ENCODE results near the gene GTF3C4. TPM values are rescaled to one million over a fixed set of nuclear protein-coding genes. Genes with fewer than 3 reads are reported as not detected.
A peak's percentile ranks its signal among the peaks of the same experiment; 100 is the strongest.

Gene GTF3C4, protein sequence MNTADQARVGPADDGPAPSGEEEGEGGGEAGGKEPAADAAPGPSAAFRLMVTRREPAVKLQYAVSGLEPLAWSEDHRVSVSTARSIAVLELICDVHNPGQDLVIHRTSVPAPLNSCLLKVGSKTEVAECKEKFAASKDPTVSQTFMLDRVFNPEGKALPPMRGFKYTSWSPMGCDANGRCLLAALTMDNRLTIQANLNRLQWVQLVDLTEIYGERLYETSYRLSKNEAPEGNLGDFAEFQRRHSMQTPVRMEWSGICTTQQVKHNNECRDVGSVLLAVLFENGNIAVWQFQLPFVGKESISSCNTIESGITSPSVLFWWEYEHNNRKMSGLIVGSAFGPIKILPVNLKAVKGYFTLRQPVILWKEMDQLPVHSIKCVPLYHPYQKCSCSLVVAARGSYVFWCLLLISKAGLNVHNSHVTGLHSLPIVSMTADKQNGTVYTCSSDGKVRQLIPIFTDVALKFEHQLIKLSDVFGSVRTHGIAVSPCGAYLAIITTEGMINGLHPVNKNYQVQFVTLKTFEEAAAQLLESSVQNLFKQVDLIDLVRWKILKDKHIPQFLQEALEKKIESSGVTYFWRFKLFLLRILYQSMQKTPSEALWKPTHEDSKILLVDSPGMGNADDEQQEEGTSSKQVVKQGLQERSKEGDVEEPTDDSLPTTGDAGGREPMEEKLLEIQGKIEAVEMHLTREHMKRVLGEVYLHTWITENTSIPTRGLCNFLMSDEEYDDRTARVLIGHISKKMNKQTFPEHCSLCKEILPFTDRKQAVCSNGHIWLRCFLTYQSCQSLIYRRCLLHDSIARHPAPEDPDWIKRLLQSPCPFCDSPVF
- 17.9 and 21.3 TPM in 2 replicates for total RNA-seq

DNA sequence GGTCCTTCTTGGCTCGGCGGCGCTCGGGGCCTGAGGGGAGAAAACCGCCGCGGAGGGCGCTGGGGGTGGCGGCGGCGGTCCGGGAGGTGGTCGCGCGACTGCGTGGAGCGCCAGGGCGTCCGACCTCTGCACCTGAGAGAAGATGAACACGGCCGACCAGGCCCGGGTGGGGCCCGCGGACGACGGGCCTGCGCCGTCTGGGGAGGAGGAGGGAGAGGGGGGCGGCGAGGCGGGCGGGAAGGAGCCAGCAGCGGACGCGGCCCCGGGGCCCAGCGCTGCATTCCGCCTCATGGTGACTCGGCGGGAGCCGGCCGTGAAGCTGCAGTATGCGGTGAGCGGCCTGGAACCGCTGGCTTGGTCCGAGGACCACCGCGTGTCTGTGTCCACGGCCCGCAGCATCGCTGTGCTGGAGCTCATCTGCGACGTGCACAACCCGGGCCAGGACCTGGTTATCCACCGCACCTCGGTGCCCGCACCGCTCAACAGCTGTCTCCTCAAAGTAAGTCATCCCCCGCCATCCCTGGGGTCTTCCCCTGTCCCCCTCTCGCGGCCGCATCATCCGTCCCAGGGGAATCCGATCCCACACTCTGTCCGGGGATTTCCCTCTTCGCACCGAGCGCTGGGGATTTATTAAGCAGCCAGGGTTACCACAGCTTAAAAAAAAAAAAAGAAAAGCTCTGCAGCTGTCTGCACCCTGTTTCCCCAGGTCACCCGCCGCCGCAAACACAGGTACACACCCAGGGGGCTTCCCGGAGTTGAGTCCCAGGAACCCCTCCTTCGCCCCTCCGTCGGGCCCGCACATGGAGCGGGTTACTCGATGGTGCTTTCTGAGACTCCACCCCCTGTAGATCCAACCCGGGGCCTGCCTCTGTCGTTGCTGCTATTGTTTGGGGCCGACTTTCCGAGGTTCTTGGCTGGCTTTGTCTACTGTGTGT lies at the start of gene GTF3C4:
TSS of gene GTF3C4 (plus strand) at position 8 of the 935 bp plus-strand sequence. CDS start at position 143, 135 bp downstream.
- TF ChIP-seq, protein P1, sequence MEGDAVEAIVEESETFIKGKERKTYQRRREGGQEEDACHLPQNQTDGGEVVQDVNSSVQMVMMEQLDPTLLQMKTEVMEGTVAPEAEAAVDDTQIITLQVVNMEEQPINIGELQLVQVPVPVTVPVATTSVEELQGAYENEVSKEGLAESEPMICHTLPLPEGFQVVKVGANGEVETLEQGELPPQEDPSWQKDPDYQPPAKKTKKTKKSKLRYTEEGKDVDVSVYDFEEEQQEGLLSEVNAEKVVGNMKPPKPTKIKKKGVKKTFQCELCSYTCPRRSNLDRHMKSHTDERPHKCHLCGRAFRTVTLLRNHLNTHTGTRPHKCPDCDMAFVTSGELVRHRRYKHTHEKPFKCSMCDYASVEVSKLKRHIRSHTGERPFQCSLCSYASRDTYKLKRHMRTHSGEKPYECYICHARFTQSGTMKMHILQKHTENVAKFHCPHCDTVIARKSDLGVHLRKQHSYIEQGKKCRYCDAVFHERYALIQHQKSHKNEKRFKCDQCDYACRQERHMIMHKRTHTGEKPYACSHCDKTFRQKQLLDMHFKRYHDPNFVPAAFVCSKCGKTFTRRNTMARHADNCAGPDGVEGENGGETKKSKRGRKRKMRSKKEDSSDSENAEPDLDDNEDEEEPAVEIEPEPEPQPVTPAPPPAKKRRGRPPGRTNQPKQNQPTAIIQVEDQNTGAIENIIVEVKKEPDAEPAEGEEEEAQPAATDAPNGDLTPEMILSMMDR (IDR thresholded peaks at IDR 0.05; ENCODE audit: insufficient read depth, low read length, poor library complexity, severe bottlenecking) = no peak
- Histone ChIP-seq H3K27me3 (ENCODE audit: control insufficient read depth, insufficient read depth, low read length) (no peaks in the 10 kb centered on the region), H3K4me3 (ENCODE audit: low read depth, low read length) (peak within 1 kb of the TSS; percentile 98), H3K36me3 (ENCODE audit: control insufficient read depth, insufficient read depth, low read length) (no peaks in the 10 kb centered on the region)
- no peak for DNase-seq (ENCODE audit: low read depth)

DNA sequence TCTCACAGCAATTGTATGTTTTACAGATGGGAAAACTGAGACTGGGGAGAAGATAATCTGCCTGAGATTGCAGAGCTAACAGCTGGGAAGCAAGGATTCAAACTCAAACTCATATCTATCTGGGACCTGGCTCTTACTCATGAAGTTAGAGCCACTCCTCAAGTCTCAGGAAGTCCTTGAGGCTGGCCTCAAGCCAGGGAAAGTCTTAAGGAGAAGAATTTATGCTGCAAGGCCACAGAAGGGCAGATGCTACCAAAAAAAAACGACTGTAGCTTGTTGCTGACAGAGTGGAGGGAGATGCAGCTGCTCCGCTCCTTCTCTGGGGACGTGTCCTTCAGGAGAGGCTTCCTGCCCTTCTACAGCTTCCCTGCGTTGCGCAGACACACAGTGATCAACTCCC lies 48.1 kb upstream of the GTF3C4 start:
- Histone ChIP-seq H3K36me3 (ENCODE audit: control insufficient read depth, insufficient read depth, low read length) (peaks cover 1% of the 10 kb centered on the region), H3K27me3 (ENCODE audit: control insufficient read depth, insufficient read depth, low read length) (no peaks in the 10 kb centered on the region), H3K4me3 (ENCODE audit: low read depth, low read length) (no peak overlapping the region)
- DNase-seq (ENCODE audit: low read depth) = no peak
- TF ChIP-seq, protein P1 (IDR thresholded peaks at IDR 0.05; ENCODE audit: insufficient read depth, low read length, poor library complexity, severe bottlenecking) = no peak

DNA sequence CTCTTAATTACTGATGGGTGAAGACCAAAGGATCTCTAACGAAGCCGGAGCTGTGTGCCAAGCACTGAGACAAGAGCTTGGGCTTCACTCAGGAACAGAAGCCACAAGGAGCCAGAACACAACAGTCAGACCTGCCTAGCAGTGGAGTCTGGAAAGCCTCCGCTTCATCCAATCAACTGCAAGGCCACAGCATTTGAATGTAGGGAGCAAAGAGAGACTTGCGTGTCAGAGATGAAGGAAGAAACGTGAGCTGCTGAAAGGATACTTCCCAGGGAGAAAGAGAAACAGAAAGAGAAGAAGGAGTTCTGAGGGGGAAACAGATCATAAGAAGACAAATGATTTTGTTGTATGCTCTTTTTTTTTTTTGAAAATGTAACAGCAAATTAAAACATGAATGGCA lies 44.0 kb upstream of the GTF3C4 start:
- no peak for DNase-seq (ENCODE audit: low read depth)
- peaks cover 3% of the 10 kb centered on the region for H3K36me3 ChIP-seq (ENCODE audit: control insufficient read depth, insufficient read depth, low read length)
- no peaks in the 10 kb centered on the region for H3K27me3 ChIP-seq (ENCODE audit: control insufficient read depth, insufficient read depth, low read length)
- no peak overlapping the region for H3K4me3 ChIP-seq (ENCODE audit: low read depth, low read length)
- TF ChIP-seq, protein P1 (IDR thresholded peaks at IDR 0.05; ENCODE audit: insufficient read depth, low read length, poor library complexity, severe bottlenecking) = no peak

DNA sequence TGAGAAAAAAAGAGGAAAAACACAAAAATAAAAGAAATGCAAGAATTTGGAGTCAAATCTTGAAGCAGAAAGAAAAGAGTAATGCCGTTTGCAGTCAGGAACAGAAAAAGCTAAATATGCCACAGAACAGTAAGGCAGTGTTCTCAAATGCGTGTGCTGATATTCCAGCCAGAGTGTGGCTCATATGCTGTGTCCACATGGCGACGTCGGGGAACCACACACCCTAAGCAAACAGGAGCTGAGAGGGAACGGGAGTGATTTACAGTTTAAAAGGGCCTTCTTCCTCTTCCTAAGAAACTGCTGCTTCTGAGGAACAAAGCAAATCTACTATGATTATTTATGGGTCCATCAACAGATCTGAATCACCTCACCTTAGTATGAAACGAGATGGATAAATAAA lies 43.2 kb upstream of the GTF3C4 start:
- TF ChIP-seq, protein P1 (IDR thresholded peaks at IDR 0.05; ENCODE audit: insufficient read depth, low read length, poor library complexity, severe bottlenecking) = no peak
- Histone ChIP-seq H3K36me3 (ENCODE audit: control insufficient read depth, insufficient read depth, low read length) (peaks cover 3% of the 10 kb centered on the region), H3K27me3 (ENCODE audit: control insufficient read depth, insufficient read depth, low read length) (no peaks in the 10 kb centered on the region), H3K4me3 (ENCODE audit: low read depth, low read length) (no peak overlapping the region)
- no peak for DNase-seq (ENCODE audit: low read depth)

DNA sequence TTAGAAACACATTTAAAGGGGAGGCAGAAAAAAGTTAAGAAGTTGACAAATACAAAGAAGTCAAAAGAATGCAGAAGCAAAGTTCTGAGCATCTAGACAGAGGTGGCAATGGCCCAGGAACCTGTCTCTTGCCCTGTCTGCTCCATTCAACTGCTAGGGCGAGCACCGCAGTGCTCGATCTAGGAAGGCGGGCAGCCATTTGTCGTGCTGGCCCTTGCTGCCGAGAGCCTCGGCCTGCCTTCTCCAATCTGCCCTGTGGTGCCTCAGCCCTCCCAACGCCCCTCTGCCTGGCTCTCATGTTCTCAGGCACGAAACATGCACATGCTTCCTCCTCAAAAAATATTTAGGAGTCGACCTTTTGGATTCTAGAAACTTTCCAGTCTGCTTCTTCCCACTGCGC lies 42.7 kb upstream of the GTF3C4 start:
- no peak for DNase-seq (ENCODE audit: low read depth)
- H3K36me3 ChIP-seq (ENCODE audit: control insufficient read depth, insufficient read depth, low read length) = peaks cover 3% of the 10 kb centered on the region
- no peak overlapping the region for H3K4me3 ChIP-seq (ENCODE audit: low read depth, low read length)
- no peaks in the 10 kb centered on the region for H3K27me3 ChIP-seq (ENCODE audit: control insufficient read depth, insufficient read depth, low read length)
- TF ChIP-seq, protein P1 (IDR thresholded peaks at IDR 0.05; ENCODE audit: insufficient read depth, low read length, poor library complexity, severe bottlenecking) = no peak
